Left lung (tissue), 10 donors: ENCODE measurements around the gene MCF2L2. TPM values are rescaled to one million over a fixed set of nuclear protein-coding genes. Genes with fewer than 3 reads are reported as not detected.
A peak's percentile ranks its signal among the peaks of the same experiment; 100 is the strongest.

Source experiments
- ATAC-seq: fragments of 200-7000 bp; cut with Tn5 transposase; one replicate; pipeline ENCODE4 v1.9.1; 2020; ENCODE audit warnings: moderate library complexity
- DNase-seq, 4 donors: peaks; one replicate each; pipeline ENCODE4 v3.0.0-alpha.2; 2013 to 2020
- H3K27ac ChIP-seq, 2 donors: fragments of 200-600 bp; sonication (generic) in 1 of 2; one replicate each; pipeline versions ENCODE4 v1.5.0 to v1.8.0; 2020 to 2021
- H3K27me3 ChIP-seq, 2 donors: fragments of 200-600 bp; sonication (generic) in 1 of 2; one replicate each; pipeline versions ENCODE4 v1.5.0 to v1.8.0; 2020 to 2021
- H3K36me3 ChIP-seq, 2 donors: fragments of 200-600 bp; sonication (generic) in 1 of 2; one replicate each; pipeline versions ENCODE4 v1.5.0 to v1.8.0; 2020 to 2021
- H3K4me1 ChIP-seq, 2 donors: fragments of 200-600 bp; one replicate each; pipeline ENCODE4 v1.8.0; 2021
- H3K4me3 ChIP-seq, 2 donors: fragments of 200-600 bp; sonication (generic) in 1 of 2; one replicate each; pipeline versions ENCODE4 v1.5.0 to v1.8.0; 2020 to 2021; ENCODE audit warnings: mild to moderate bottlenecking in 1 of 2
- H3K9me3 ChIP-seq, 2 donors: fragments of 200-600 bp; sonication (generic) in 1 of 2; one replicate each; pipeline versions ENCODE4 v1.5.0 to v1.8.0; 2020 to 2021
- CTCF ChIP-seq, 2 donors: fragments of 200-600 bp; sonication (generic) in 1 of 2; IDR thresholded peaks; one replicate each; pipeline versions ENCODE4 v1.5.0 to v1.8.0; 2021; ENCODE audit warnings: antibody characterized with exemption in 2 of 2
- intact Hi-C, 2 donors: fragments of 100-400 bp; cut with DNase I; formaldehyde crosslinking; loops; one replicate each; pipeline versions ENCODE4 v1.11.2 to v1.14.2; 2022
- polyA plus RNA-seq, 6 donors: library from polyadenylated mRNA; unstranded; fragments of 120-200 nt; gene quantifications; one replicate each; pipeline ENCODE4 v1.2.1, GENCODE V29; 2013; ENCODE audit not compliant: insufficient read length in 6 of 6
- total RNA-seq, 2 donors: library from RNA; stranded (reverse); fragmentation: NEBNext Ultra II Directional; extraction: Animal tissue kit (Norgen Biotek cat#: 25700); gene quantifications; one replicate each; pipeline ENCODE4 v1.2.1, GENCODE V29; 2021
- donor health status: DM: no; HTN: yes; CAD: no.
- donor health status: DM: no; HTN: no; CAD: no.

MCF2L2 gene
- total and polyA plus RNA-seq, 8 donors: 0.41 to 3.5 (median 2.2) TPM

GRCh38 chr3:183318877-183319276, 109.5 kb downstream of the MCF2L2 start:
- no peaks in the 10 kb centered on the region for H3K9me3 ChIP-seq
- no peak overlapping the region for H3K4me3 ChIP-seq
- ATAC-seq (no peak), DNase-seq (no peak)
- H3K27me3 ChIP-seq: no peaks in the 10 kb centered on the region
- H3K4me1 ChIP-seq: peaks cover 1 to 10% of the 10 kb centered on the region in 2 donors
- H3K27ac ChIP-seq: peak overlapping the region in 1 of 2 donors; percentile 4
- no peaks in the 10 kb centered on the region for H3K36me3 ChIP-seq
- intact Hi-C loops: no loop called here
- TF ChIP-seq CTCF (IDR thresholded peaks at IDR 0.05): no peak

- intact Hi-C loops: no loop called here
- Histone ChIP-seq H3K4me1 (peaks cover 6 to 17% of the 10 kb centered on the region in 2 donors), H3K36me3 (no peaks in the 10 kb centered on the region), H3K27me3 (no peaks in the 10 kb centered on the region), H3K27ac (peak overlapping the region in 1 of 2 donors; percentile 4), H3K4me3 (no peak overlapping the region), H3K9me3 (no peaks in the 10 kb centered on the region)
- ATAC-seq (no peak), DNase-seq (no peak)
- no peak for TF ChIP-seq CTCF (IDR thresholded peaks at IDR 0.05)
Measured at GRCh38 chr3:183317886-183318865, 110.2 kb downstream of the MCF2L2 start.

GRCh38 chr3:183317271-183317670, 111.1 kb downstream of the MCF2L2 start:
- Histone ChIP-seq H3K4me3 (no peak overlapping the region), H3K36me3 (no peaks in the 10 kb centered on the region), H3K9me3 (no peaks in the 10 kb centered on the region), H3K27me3 (no peaks in the 10 kb centered on the region), H3K4me1 (peaks cover 6 to 23% of the 10 kb centered on the region in 2 donors), H3K27ac (no peak overlapping the region)
- no peak for DNase-seq
- ATAC-seq: no peak
- intact Hi-C loops: no loop called here
- TF ChIP-seq CTCF (IDR thresholded peaks at IDR 0.05): no peak

- Histone ChIP-seq H3K27ac (no peak overlapping the region), H3K36me3 (no peaks in the 10 kb centered on the region), H3K4me3 (no peak overlapping the region), H3K27me3 (no peaks in the 10 kb centered on the region), H3K9me3 (no peaks in the 10 kb centered on the region), H3K4me1 (peaks cover 6 to 23% of the 10 kb centered on the region in 2 donors)
- intact Hi-C loops: no loop called here
- TF ChIP-seq CTCF (IDR thresholded peaks at IDR 0.05): no peak
- ATAC-seq (no peak), DNase-seq (no peak)
Measured at GRCh38 chr3:183315739-183316138, 112.7 kb downstream of the MCF2L2 start.

- Histone ChIP-seq H3K36me3 (no peaks in the 10 kb centered on the region), H3K9me3 (no peaks in the 10 kb centered on the region), H3K27me3 (no peaks in the 10 kb centered on the region), H3K4me3 (no peak overlapping the region), H3K4me1 (peaks cover 6 to 24% of the 10 kb centered on the region in 2 donors), H3K27ac (peak overlapping the region; percentile 11 to 15)
- intact Hi-C loops: no loop called here
- ATAC-seq (peak; percentile 67), DNase-seq (no peak)
- TF ChIP-seq CTCF (IDR thresholded peaks at IDR 0.05): no peak
Measured at GRCh38 chr3:183313764-183314163, 114.7 kb downstream of the MCF2L2 start.
